GM12878 (cell line): ENCODE data around the gene DIDO1. TPM values are rescaled to one million over a fixed set of nuclear protein-coding genes. Genes with fewer than 3 reads are reported as not detected.

ENCODE experiments used
- CEBPZ ChIP-seq: fragments of 150-350 bp; IDR thresholded peaks from 2 replicates; pipeline ENCODE4 v1.6.1; 2016; ENCODE audit warnings: low read depth, low read length
- PAX8 ChIP-seq: fragments of 450-650 bp; IDR thresholded peaks from 2 replicates; pipeline ENCODE4 v1.6.1; 2017; ENCODE audit warnings: mild to moderate bottlenecking, moderate library complexity
- SMC3 ChIP-seq: IDR thresholded peaks from 2 replicates; pipeline ENCODE4 v1.6.1; 2011; ENCODE audit warnings: low read length, improper control_type of control experiment, borderline replicate concordance
- polyA plus RNA-seq, 11 experiments: library from polyadenylated mRNA; depleted of rRNA in 4 of 11; unstranded in 6 of 11; stranded (reverse) in 5 of 11; fragments of >200 nt; fragmentation: Nextera tagmentation in 4 of 11; fragmentation: Illumina TruSeq in 1 of 11; extraction: Ambion mirVana in 4 of 11; extraction: Trizol in 1 of 11; gene quantifications; 1 replicate in 1 of 11; 2 replicates in 10 of 11; pipeline versions ENCODE4 v1.2.1 to v1.2.3, GENCODE V29; 2011 to 2016; ENCODE audit warnings: inconsistent platforms in 2 of 11, missing spikeins in 2 of 11, low read depth in 1 of 11
- small RNA-seq: library from RNA; depleted of rRNA; stranded (forward); fragments of <200 nt; gene quantifications from one replicate; pipeline ENCODE3, GENCODE V24; 2014
- total RNA-seq, 4 experiments: library from RNA; depleted of rRNA in 3 of 4; stranded (reverse); fragments of >200 nt in 3 of 4; fragmentation: Illumina TruSeq in 1 of 4; extraction: Trizol in 1 of 4; gene quantifications; 2 replicates each; pipeline versions ENCODE4 v1.2.1 to v1.2.3, GENCODE V29; 2013 to 2021

The DIDO1 gene
- total and polyA plus RNA-seq, 10 of the 15 experiments (the other 5 are each of a cell fraction or from before 2014, with no cell fraction given), result 5.5 to 56.4 (median 38.4) TPM

GRCh38 chr20:62828051-62828450 is 98.3 kb downstream of the DIDO1 start (continued):
- TF ChIP-seq SMC3, result no peak
- TF ChIP-seq CEBPZ, result no peak
- TF ChIP-seq PAX8, result no peak

Small RNAs within 50 kb of the gene (small RNA-seq; reads per million reads assigned to genes)
- not detected for gene DPH3P1

Other genes with a start within 250 kb of the DIDO1 start
Only the 7 nearest of the 8 such genes appear.
- 16.0 and 16.3 TPM in 2 replicates for gene MRGBP, start 130.0 kb downstream of the DIDO1 start, total RNA-seq (2014; rRNA removed)
- gene MRGBP, start 130.0 kb downstream of the DIDO1 start, total RNA-seq (2014; rRNA removed; fragmentation: Illumina TruSeq; extraction: Trizol), result 10.4 and 12.2 TPM in 2 replicates
- gene MRGBP, start 130.0 kb downstream of the DIDO1 start, total RNA-seq (2021), result 15.1 and 15.2 TPM in 2 replicates
- 10.7 and 12.1 TPM in 2 replicates for gene MRGBP, start 130.0 kb downstream of the DIDO1 start, polyA plus RNA-seq (2011; rRNA removed)
- 4.8 and 8.3 TPM in 2 replicates for gene MRGBP, start 130.0 kb downstream of the DIDO1 start, polyA plus RNA-seq (2014; fragmentation: Illumina TruSeq; extraction: Trizol)
- 1 to 10 TPM; 1.8 to 3.7 TPM for gene MRGBP, start 130.0 kb downstream of the DIDO1 start, polyA plus RNA-seq (2014; fragmentation: Nextera tagmentation; extraction: Ambion mirVana)
- gene MRGBP, start 130.0 kb downstream of the DIDO1 start, polyA plus RNA-seq (2014; rRNA removed), result 14.8 and 14.9 TPM in 2 replicates
- 10 to 100 TPM; 17.0 to 17.6 TPM for gene MRGBP, start 130.0 kb downstream of the DIDO1 start, polyA plus RNA-seq (2016; fragmentation: Nextera tagmentation; extraction: Ambion mirVana)
- 50.5 and 62.1 TPM in 2 replicates for gene OGFR, start 121.7 kb downstream of the DIDO1 start, total RNA-seq (2014; rRNA removed)
- gene OGFR, start 121.7 kb downstream of the DIDO1 start, total RNA-seq (2014; rRNA removed; fragmentation: Illumina TruSeq; extraction: Trizol), result 13.9 and 18.1 TPM in 2 replicates
- 52.6 and 59.8 TPM in 2 replicates for gene OGFR, start 121.7 kb downstream of the DIDO1 start, total RNA-seq (2021)
- 29.0 and 38.7 TPM in 2 replicates for gene OGFR, start 121.7 kb downstream of the DIDO1 start, polyA plus RNA-seq (2011; rRNA removed)
- gene OGFR, start 121.7 kb downstream of the DIDO1 start, polyA plus RNA-seq (2014; fragmentation: Illumina TruSeq; extraction: Trizol), result 11.0 and 19.0 TPM in 2 replicates
- gene OGFR, start 121.7 kb downstream of the DIDO1 start, polyA plus RNA-seq (2014; fragmentation: Nextera tagmentation; extraction: Ambion mirVana), result 1 to 10 TPM in 1 of 2 experiments, under 1 TPM in 1; 0.72 to 1.4 TPM
- gene OGFR, start 121.7 kb downstream of the DIDO1 start, polyA plus RNA-seq (2014; rRNA removed), result 48.1 and 59.3 TPM in 2 replicates
- 10 to 100 TPM; 16.1 to 35.7 TPM for gene OGFR, start 121.7 kb downstream of the DIDO1 start, polyA plus RNA-seq (2016; fragmentation: Nextera tagmentation; extraction: Ambion mirVana)
- gene COL9A3, start 109.5 kb downstream of the DIDO1 start, total RNA-seq (2014; rRNA removed), result 1.1 and 2.0 TPM in 2 replicates
- 0.51 and 0.63 TPM in 2 replicates for gene COL9A3, start 109.5 kb downstream of the DIDO1 start, total RNA-seq (2014; rRNA removed; fragmentation: Illumina TruSeq; extraction: Trizol)
- 0.96 and 1.0 TPM in 2 replicates for gene COL9A3, start 109.5 kb downstream of the DIDO1 start, total RNA-seq (2021)
- gene COL9A3, start 109.5 kb downstream of the DIDO1 start, polyA plus RNA-seq (2011; rRNA removed), result 1.7 and 2.1 TPM in 2 replicates
- 0.21 TPM in 1 of 2 replicates, not detected in the other for gene COL9A3, start 109.5 kb downstream of the DIDO1 start, polyA plus RNA-seq (2014; fragmentation: Illumina TruSeq; extraction: Trizol)
- gene COL9A3, start 109.5 kb downstream of the DIDO1 start, polyA plus RNA-seq (2014; fragmentation: Nextera tagmentation; extraction: Ambion mirVana), result under 1 TPM in 1 of 2 experiments, not detected in 1; 0.09 TPM
- gene COL9A3, start 109.5 kb downstream of the DIDO1 start, polyA plus RNA-seq (2014; rRNA removed), result 1.2 and 1.4 TPM in 2 replicates
- under 1 TPM; 0.13 to 0.29 TPM for gene COL9A3, start 109.5 kb downstream of the DIDO1 start, polyA plus RNA-seq (2016; fragmentation: Nextera tagmentation; extraction: Ambion mirVana)
- 7.8 and 8.1 TPM in 2 replicates for gene TCFL5, start 64.7 kb downstream of the DIDO1 start, total RNA-seq (2014; rRNA removed)
- gene TCFL5, start 64.7 kb downstream of the DIDO1 start, total RNA-seq (2014; rRNA removed; fragmentation: Illumina TruSeq; extraction: Trizol), result 5.9 and 6.6 TPM in 2 replicates
- gene TCFL5, start 64.7 kb downstream of the DIDO1 start, total RNA-seq (2021), result 7.3 and 8.1 TPM in 2 replicates
- 2.5 and 3.3 TPM in 2 replicates for gene TCFL5, start 64.7 kb downstream of the DIDO1 start, polyA plus RNA-seq (2011; rRNA removed)
- 5.0 and 6.3 TPM in 2 replicates for gene TCFL5, start 64.7 kb downstream of the DIDO1 start, polyA plus RNA-seq (2014; fragmentation: Illumina TruSeq; extraction: Trizol)
- 1 to 10 TPM; 1.4 to 1.6 TPM for gene TCFL5, start 64.7 kb downstream of the DIDO1 start, polyA plus RNA-seq (2014; fragmentation: Nextera tagmentation; extraction: Ambion mirVana)
- gene TCFL5, start 64.7 kb downstream of the DIDO1 start, polyA plus RNA-seq (2014; rRNA removed), result 5.1 and 5.7 TPM in 2 replicates
- under 1 TPM; 0.48 to 0.58 TPM for gene TCFL5, start 64.7 kb downstream of the DIDO1 start, polyA plus RNA-seq (2016; fragmentation: Nextera tagmentation; extraction: Ambion mirVana)
- 21.7 and 25.2 TPM in 2 replicates for gene GID8, start 11.6 kb upstream of the DIDO1 start, total RNA-seq (2014; rRNA removed)
- gene GID8, start 11.6 kb upstream of the DIDO1 start, total RNA-seq (2014; rRNA removed; fragmentation: Illumina TruSeq; extraction: Trizol), result 21.7 and 22.7 TPM in 2 replicates
- gene GID8, start 11.6 kb upstream of the DIDO1 start, total RNA-seq (2021), result 33.1 and 33.8 TPM in 2 replicates
- 28.2 and 30.6 TPM in 2 replicates for gene GID8, start 11.6 kb upstream of the DIDO1 start, polyA plus RNA-seq (2011; rRNA removed)
- 17.6 and 22.8 TPM in 2 replicates for gene GID8, start 11.6 kb upstream of the DIDO1 start, polyA plus RNA-seq (2014; fragmentation: Illumina TruSeq; extraction: Trizol)
- gene GID8, start 11.6 kb upstream of the DIDO1 start, polyA plus RNA-seq (2014; fragmentation: Nextera tagmentation; extraction: Ambion mirVana), result 10 to 100 TPM; 12.0 to 13.2 TPM
- 27.9 and 29.8 TPM in 2 replicates for gene GID8, start 11.6 kb upstream of the DIDO1 start, polyA plus RNA-seq (2014; rRNA removed)
- gene GID8, start 11.6 kb upstream of the DIDO1 start, polyA plus RNA-seq (2016; fragmentation: Nextera tagmentation; extraction: Ambion mirVana), result 10 to 100 TPM; 16.5 to 20.1 TPM
- gene SLC17A9, start 26.2 kb upstream of the DIDO1 start, total RNA-seq (2014; rRNA removed), result 27.8 and 35.8 TPM in 2 replicates
- 15.7 and 17.5 TPM in 2 replicates for gene SLC17A9, start 26.2 kb upstream of the DIDO1 start, total RNA-seq (2014; rRNA removed; fragmentation: Illumina TruSeq; extraction: Trizol)
- gene SLC17A9, start 26.2 kb upstream of the DIDO1 start, total RNA-seq (2021), result 60.2 and 74.1 TPM in 2 replicates
- gene SLC17A9, start 26.2 kb upstream of the DIDO1 start, polyA plus RNA-seq (2011; rRNA removed), result 13.0 and 22.9 TPM in 2 replicates
- gene SLC17A9, start 26.2 kb upstream of the DIDO1 start, polyA plus RNA-seq (2014; fragmentation: Illumina TruSeq; extraction: Trizol), result 5.8 and 19.2 TPM in 2 replicates
- 1 to 10 TPM in 1 of 2 experiments, under 1 TPM in 1; 0.72 to 3.9 TPM for gene SLC17A9, start 26.2 kb upstream of the DIDO1 start, polyA plus RNA-seq (2014; fragmentation: Nextera tagmentation; extraction: Ambion mirVana)
- 67.1 and 83.6 TPM in 2 replicates for gene SLC17A9, start 26.2 kb upstream of the DIDO1 start, polyA plus RNA-seq (2014; rRNA removed)
- 10 to 100 TPM; 57.9 to 67.0 TPM for gene SLC17A9, start 26.2 kb upstream of the DIDO1 start, polyA plus RNA-seq (2016; fragmentation: Nextera tagmentation; extraction: Ambion mirVana)
- not detected in 2 replicates for gene BHLHE23, start 80.5 kb upstream of the DIDO1 start, total RNA-seq (2014; rRNA removed)
- gene BHLHE23, start 80.5 kb upstream of the DIDO1 start, total RNA-seq (2014; rRNA removed; fragmentation: Illumina TruSeq; extraction: Trizol), result not detected in 2 replicates
- 0.33 TPM in 1 of 2 replicates, not detected in the other for gene BHLHE23, start 80.5 kb upstream of the DIDO1 start, total RNA-seq (2021)
- not detected in 2 replicates for gene BHLHE23, start 80.5 kb upstream of the DIDO1 start, polyA plus RNA-seq (2011; rRNA removed)
- gene BHLHE23, start 80.5 kb upstream of the DIDO1 start, polyA plus RNA-seq (2014; fragmentation: Illumina TruSeq; extraction: Trizol), result not detected in 2 replicates
- gene BHLHE23, start 80.5 kb upstream of the DIDO1 start, polyA plus RNA-seq (2014; fragmentation: Nextera tagmentation; extraction: Ambion mirVana), result not detected
- gene BHLHE23, start 80.5 kb upstream of the DIDO1 start, polyA plus RNA-seq (2014; rRNA removed), result 0.28 TPM in 1 of 2 replicates, not detected in the other
- not detected for gene BHLHE23, start 80.5 kb upstream of the DIDO1 start, polyA plus RNA-seq (2016; fragmentation: Nextera tagmentation; extraction: Ambion mirVana)